HL-60/S4 treated with phorbol 12-myristate 13-acetate at 8.2 ng/mL for 4 days and 3 days (cell line): Measurements from ENCODE around the gene OR2D3.
"Not testable (repeated sequence)": the region's sequence is repeated elsewhere in the genome, so short reads cannot be mapped to it uniquely, and the experiment has no call there.

Experiments used
- in situ Hi-C: fragments of 300-500 bp; cut with MboI; formaldehyde crosslinking; loops from 2 replicates; pipeline ENCODE4 v1.15.0; 2022; ENCODE audit warnings: low sequenced_read_pairs

OR2D3 gene

DNA sequence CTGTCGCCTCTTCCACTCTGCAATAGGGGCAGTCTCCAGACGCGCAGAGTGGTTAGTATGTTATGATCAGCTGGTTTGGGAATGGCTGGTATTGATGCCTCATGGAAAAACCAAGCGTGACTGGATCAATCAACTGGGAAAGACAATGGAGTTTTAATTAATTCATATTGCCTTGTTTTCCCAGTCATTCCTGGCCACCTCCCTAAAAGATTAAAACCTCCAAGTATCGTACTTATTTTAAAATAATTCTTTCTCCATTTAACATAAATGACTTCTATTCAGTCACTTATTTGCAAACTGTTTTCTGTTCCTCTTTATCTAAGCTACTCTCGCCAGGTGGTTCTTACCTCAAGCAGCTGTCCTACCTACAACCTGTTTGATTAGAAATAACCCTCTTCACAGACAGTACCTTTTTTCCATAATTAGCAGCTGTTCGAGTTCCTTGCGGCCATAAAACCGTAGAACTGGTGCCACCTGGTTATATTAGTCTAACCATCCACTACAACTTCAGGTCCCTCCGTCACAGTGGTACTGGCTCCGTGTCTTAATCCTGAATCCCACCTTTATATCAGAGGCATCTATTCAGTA is 6.3 kb downstream of the OR2D3 start:
- in situ Hi-C loops: no loop called here

DNA sequence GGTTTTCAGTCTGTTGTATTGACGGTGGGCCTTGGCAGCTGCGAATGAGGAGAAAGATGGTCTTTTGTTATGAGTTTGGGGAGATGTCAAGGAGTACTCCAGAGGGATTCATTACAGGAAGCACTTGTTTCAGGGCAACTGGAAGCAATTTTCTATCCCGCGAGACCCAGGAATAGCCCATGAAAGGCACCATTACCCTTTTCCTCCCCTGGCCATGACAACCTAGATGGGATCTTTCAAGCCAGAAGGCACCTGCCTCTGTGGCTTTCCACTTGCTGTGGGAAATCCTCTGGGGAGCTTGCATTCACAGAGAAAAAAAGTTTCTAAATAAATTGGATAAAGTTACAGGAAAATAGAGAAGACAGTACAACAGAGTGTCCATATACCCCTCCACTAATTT is 8.1 kb downstream of the OR2D3 start:
- in situ Hi-C loops: no loop called here

DNA sequence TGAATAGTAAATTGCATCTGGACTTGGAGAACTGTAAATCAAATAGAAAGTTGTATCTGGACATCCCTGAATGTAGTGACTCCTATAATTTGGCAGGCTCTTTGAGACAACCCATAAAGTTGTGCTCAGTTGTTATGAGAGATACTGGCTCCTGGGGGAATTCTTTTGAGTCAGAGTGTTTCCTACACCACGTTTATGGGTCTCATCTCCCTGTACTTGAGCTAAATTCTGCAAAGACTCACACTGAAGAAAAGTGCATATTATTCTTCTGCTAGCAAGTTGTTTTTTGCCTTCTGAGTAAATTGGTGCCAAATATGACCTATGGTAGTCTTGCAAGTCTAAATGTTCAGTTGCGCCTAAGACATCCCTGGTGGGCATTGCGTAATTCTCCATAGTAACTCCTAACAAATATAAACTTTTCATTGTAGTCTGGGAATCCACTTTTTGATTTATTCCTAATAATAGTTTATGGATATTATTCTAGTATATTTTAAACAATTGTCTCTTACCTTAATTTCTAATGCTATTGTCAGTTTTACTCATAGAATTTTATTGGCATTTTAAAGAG is 10.4 kb downstream of the OR2D3 start:
- in situ Hi-C loops: no loop called here

DNA sequence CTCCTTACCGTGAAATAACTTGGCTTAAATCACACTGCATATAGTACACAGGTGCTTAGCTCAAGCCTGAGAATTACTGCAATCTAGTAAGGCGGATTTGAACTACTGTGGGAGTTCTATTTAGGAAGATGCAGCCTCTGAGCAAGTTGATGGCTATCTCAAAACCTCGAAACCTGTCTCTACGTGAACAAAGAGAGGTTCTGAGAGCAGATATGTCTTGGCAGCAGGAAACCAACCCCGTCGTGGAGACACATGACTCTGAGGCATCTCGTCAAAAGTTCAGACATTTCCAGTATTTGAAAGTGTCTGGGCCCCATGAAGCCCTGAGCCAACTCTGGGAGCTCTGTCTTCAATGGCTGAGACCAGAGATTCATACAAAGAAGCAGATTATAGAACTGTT is 11.3 kb downstream of the OR2D3 start:
- in situ Hi-C loops: no loop called here

DNA sequence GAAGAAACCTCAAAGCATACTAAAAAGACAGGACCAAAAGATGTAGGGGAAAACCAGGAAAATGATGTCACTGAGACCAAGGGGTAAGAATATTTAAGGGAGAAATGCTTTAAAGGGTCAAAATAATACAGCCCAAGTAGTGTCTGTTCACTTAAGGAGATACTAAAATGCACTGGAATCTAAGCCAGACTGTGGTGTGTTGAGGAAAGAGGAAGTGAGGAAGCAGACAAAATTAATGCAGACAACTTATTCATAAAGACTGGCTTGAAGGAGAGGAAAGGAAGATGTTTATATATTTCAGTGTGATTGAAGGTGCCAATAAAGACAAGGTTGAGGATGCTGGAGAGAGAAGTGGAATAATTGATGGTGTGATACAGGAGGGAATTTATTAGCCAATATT is 21.2 kb downstream of the OR2D3 start:
- in situ Hi-C loops: no loop called here

DNA sequence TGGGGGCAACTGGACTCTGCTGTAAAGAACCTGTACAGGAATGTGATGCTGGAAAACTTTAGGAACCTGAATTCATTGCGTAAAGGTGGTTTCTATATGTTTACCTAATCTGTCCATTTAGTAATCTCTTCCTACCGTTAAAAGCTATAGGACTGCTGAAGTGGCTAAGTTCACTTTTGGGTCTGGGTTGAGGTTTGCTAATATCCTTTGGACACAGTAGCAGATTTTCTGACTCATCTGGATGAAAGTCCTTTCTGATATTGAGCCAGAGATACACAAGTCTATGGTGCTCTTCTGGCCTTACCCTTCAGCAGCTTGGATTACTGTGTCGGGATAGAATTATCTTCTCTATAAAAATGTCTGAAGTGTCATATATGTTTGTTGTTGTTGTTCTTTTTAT is 22.3 kb downstream of the OR2D3 start:
- in situ Hi-C loops: no loop called here

DNA sequence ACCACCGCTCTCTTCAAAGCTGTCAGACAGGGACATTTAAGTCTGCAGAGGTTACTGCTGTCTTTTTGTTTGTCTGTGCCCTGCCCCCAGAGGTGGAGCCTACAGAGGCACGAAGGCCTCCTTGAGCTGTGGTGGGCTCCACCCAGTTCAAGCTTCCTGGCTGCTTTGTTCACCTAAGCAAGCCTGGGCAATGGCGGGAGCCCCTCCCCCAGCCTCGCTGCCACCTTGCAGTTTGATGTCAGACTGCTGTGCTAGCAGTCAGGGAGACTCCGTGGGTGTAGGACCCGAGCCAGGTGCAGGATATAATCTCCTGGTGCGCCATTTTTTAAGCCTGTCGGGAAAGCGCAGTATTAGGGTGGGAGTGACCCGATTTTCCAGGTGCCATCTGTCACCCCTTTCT is 33.4 kb downstream of the OR2D3 start:
- in situ Hi-C loops: not testable (repeated sequence)

DNA sequence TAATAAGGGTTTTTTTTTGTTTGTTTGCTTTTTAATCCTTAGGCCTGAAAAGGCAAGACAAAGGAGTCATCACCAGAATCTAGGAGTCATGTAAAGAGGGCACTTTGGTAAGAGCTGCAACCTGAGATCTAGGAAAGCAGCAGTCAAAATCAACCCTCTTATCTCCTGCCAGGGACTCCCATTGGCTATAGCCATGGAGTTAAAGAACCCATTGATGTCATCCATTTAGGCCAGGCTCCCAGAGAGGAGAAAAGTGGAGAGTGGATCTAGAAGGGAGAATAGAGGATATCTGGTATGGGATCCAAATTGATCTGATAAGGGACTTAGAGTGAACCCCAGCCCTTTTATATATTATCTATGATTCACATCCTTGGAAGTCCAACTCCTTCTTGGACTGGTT is 41.3 kb downstream of the OR2D3 start:
- in situ Hi-C loops: no loop called here

DNA sequence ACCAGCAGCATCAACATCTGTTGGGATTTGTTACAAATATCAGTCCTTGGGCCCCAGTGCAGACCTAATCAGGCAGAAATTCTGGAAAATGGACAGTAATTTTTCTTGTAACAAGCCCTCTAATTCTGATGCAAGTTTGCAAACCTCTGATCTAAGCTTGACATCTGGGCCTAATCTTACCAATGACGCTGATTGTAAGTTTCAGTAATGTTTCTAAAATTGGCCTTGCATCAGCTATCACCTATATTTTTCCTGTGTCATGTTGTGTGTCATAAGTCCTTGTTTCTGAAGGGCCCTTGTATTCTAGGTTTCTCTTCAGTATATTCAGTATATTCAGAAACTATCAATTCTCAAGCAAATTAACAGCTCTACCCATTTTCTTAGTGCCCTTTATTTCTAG is 41.9 kb downstream of the OR2D3 start:
- in situ Hi-C loops: no loop called here

DNA sequence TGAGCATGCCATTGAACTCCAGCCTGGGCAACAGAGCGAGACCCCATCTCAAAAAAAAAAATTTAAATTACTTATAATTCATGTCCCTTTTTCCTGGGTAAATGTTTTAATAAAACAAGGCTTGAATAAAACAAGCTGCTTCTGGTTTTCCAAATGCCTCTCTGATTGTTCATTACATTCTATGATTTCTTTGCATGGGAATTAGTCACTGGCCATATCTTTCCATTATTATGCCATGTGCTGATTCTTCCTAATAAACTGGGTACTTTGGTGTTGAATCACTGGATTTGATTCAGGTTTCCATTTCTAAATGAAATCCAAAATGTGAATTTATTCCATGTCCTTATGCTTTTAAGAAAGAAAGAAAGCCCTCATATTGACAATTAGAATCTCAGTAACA is 48.0 kb downstream of the OR2D3 start:
- in situ Hi-C loops: no loop called here

DNA sequence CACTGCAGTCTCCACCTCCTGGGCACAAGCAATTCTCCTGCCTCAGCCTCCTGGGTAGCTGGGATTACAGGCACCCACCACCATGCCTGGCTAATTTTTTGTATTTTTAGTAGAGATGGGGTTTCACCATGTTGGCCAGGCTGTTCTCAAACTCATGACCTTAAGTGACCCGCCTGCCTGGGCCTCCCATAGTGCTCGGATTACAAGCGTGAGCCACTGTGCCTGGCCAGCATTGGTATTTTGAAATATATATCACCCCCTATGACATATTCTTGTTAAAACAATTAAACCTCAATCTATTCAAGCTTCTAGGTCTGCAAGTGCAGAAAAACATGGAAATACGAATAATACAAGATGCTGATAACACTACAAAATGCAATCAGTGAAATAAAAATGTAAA is 49.1 kb downstream of the OR2D3 start:
- in situ Hi-C loops: not testable (repeated sequence)
